Osteocyte (in vitro differentiated cells): Measurements from ENCODE around the gene IRS2. TPM values are rescaled to one million over a fixed set of nuclear protein-coding genes. Genes with fewer than 3 reads are reported as not detected.
A peak's percentile ranks its signal among the peaks of the same experiment; 100 is the strongest.

Experiments used
- DNase-seq: peaks from one replicate; pipeline ENCODE4 v3.0.0; 2021; ENCODE audit warnings: mixed read lengths; ENCODE audit not compliant: unreplicated experiment; ENCODE audit errors: extremely low spot score
- H3K27ac Mint-ChIP-seq: one replicate; pipeline ENCODE4 v1.8.0; 2021; ENCODE audit warnings: mild to moderate bottlenecking, mixed read lengths; ENCODE audit not compliant: unreplicated experiment
- H3K27me3 Mint-ChIP-seq: one replicate; pipeline ENCODE4 v1.8.0; 2021; ENCODE audit warnings: mixed read lengths; ENCODE audit not compliant: unreplicated experiment
- H3K36me3 Mint-ChIP-seq: one replicate; pipeline ENCODE4 v1.8.0; 2021; ENCODE audit warnings: mixed read lengths; ENCODE audit not compliant: unreplicated experiment
- H3K4me1 Mint-ChIP-seq: one replicate; pipeline ENCODE4 v1.8.0; 2021; ENCODE audit warnings: mixed read lengths; ENCODE audit not compliant: unreplicated experiment
- H3K4me3 Mint-ChIP-seq: one replicate; pipeline ENCODE4 v1.8.0; 2021; ENCODE audit warnings: mild to moderate bottlenecking, moderate library complexity, mixed read lengths; ENCODE audit not compliant: unreplicated experiment
- H3K9me3 Mint-ChIP-seq: one replicate; pipeline ENCODE4 v1.8.0; 2021; ENCODE audit warnings: mixed read lengths; ENCODE audit not compliant: unreplicated experiment
- total RNA-seq: library from RNA; stranded (reverse); gene quantifications from 2 replicates; pipeline ENCODE4 v1.2.1, GENCODE V29; 2021
- TF ChIP-seq, protein P1 (sequence below): fragments of 200-600 bp; sonication (generic); IDR thresholded peaks from 2 replicates; pipeline ENCODE4 v1.5.0; 2021; ENCODE audit warnings: antibody characterized with exemption, mild to moderate bottlenecking, moderate library complexity

The IRS2 gene
- total RNA-seq, 1 donor from 2014 or later: 52.3 TPM

DNA sequence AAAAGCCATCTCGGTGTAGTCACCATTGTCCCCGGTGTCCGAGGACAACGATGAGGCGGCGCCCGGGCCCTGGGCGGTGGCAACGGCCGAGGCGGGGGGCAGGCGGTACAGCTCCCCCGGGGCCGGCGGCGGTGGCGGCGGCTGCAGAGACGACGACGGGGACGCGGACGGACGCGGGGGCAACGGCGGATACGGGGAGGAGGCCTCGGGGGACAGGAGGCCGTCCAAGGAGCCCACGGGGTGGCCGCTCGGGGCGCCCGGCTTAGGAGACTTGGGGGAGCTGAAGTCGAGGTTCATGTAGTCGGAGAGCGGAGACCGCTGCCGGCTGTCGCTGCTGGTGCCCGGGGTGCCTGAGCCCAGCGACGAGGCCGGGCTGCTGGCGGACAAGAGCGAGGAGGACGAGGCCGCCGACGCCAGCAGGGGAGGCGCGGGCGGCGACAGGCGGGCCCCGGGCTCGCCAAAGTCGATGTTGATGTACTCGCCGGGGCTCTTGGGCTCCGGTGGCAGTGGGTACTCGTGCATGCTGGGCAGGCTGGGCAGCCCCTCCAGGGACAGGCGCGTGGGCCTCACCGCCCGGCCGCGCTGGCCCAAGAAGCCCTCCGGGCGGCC is 3.5 kb downstream of the IRS2 start:
- Mint-ChIP-seq H3K36me3 (peaks cover 16% of the 10 kb centered on the region), H3K4me1 (peaks cover 42% of the 10 kb centered on the region), H3K9me3 (no peaks in the 10 kb centered on the region), H3K4me3 (peak overlapping the region; percentile 73), H3K27ac (no peak overlapping the region), H3K27me3 (no peaks in the 10 kb centered on the region)
- TF ChIP-seq, protein P1, sequence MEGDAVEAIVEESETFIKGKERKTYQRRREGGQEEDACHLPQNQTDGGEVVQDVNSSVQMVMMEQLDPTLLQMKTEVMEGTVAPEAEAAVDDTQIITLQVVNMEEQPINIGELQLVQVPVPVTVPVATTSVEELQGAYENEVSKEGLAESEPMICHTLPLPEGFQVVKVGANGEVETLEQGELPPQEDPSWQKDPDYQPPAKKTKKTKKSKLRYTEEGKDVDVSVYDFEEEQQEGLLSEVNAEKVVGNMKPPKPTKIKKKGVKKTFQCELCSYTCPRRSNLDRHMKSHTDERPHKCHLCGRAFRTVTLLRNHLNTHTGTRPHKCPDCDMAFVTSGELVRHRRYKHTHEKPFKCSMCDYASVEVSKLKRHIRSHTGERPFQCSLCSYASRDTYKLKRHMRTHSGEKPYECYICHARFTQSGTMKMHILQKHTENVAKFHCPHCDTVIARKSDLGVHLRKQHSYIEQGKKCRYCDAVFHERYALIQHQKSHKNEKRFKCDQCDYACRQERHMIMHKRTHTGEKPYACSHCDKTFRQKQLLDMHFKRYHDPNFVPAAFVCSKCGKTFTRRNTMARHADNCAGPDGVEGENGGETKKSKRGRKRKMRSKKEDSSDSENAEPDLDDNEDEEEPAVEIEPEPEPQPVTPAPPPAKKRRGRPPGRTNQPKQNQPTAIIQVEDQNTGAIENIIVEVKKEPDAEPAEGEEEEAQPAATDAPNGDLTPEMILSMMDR: no peak
- DNase-seq: no peak

DNA sequence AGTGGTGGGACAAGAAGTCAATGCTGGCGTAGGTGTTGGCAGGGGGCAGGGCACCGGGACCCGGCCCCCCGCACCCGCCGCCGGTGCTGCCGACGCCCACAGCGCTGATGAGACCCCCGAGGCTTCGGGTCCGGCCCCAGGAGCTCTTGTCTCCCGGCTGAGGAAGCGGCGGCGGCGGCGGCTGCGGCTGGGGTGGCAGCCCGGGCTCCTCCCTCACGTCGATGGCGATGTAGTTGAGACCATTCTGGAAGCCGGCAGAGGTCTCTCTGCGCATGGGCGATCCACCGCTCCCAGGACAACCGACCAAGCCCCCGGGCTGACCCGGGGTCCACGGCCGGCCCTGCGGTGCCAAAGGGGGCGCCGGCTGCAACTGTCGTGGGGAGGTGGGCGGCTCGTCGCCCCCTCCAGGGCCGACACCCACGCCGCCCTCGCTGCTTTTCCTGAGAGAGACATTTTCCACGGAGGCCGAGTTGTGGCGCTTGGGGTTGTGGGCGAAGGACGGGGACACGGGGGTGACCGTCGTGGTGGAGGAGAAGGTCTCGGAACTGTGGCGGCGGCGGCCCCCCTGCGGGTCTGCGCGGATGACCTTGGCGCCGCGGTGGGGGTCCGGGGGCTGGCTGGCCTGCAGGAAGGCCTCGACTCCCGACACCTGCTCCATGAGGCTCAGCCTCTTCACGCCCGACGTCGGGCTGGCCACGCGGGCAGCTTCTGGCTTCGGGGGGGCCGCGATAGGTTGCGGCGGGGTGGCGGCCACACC is 4.1 kb downstream of the IRS2 start:
- TF ChIP-seq, protein P1: no peak
- peaks cover 16% of the 10 kb centered on the region for H3K36me3 Mint-ChIP-seq
- H3K4me3 Mint-ChIP-seq: peak overlapping the region; percentile 88
- H3K9me3 Mint-ChIP-seq: no peaks in the 10 kb centered on the region
- H3K4me1 Mint-ChIP-seq: peaks cover 48% of the 10 kb centered on the region
- no peaks in the 10 kb centered on the region for H3K27me3 Mint-ChIP-seq
- H3K27ac Mint-ChIP-seq: no peak overlapping the region
- no peak for DNase-seq

DNA sequence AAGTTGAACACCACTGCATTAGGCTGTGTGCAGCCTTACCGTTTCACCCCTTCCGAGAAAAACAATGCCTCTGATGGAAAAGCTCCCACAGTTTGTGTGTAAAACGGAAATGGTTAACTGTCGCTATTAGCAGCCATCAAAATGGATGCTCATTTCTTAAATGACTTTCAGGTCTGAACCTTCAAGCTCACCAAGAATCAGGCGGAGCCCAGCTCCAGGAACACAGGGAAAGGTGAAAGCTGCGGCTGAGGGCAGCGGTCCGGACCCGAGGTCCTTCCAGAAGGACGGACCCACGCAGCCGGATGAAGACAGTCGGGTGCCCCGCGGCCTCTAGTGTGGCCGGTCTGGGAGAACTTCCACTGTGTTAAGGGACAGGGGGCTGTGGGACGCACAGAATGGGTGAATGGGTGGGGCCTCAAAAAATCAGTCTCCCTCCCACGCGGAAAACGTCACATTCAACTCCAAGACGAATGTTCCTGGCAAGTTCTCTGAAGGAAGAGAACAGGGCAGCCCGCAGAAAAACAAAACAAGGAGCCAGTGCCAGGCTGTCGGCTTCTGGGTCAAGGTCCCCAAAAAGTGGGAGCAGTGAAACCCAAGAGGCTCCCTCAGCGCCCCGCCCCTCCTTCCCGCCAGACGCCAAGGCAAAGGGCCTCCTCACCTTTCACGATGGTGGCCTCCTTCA is 4.9 kb downstream of the IRS2 start:
- H3K27ac Mint-ChIP-seq: peak overlapping the region; percentile 77
- DNase-seq: no peak
- TF ChIP-seq, protein P1: no peak
- no peaks in the 10 kb centered on the region for H3K27me3 Mint-ChIP-seq
- no peaks in the 10 kb centered on the region for H3K9me3 Mint-ChIP-seq
- H3K4me3 Mint-ChIP-seq: peak overlapping the region; percentile 88
- peaks cover 16% of the 10 kb centered on the region for H3K36me3 Mint-ChIP-seq
- H3K4me1 Mint-ChIP-seq: peaks cover 56% of the 10 kb centered on the region

DNA sequence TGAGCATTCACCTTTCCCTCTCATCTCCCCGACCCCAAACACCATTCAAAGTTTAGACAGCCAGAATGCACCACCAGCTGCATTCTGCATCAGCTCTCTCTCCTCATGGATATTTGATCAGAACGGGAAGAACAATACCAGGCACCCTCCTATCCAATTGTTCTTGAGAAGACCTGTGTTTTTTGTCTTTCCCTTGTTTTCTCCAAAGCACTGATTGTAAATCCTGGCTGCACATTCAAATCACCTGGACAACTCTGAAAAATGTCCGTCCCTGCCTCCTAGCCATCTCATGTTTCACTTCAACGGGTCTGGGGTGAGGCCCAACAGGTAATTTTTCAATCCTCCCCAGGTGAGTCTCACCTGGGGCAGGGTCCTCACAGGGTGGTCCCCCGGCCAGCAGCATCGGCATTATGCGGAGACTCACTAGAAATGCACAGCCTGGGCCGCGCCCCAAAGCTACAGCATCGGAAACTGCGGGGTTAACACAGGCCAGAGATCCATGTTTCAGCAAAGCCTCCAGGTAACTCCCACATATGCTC is 5.5 kb downstream of the IRS2 start:
- H3K4me1 Mint-ChIP-seq: peaks cover 62% of the 10 kb centered on the region
- H3K36me3 Mint-ChIP-seq: peaks cover 16% of the 10 kb centered on the region
- H3K27me3 Mint-ChIP-seq: no peaks in the 10 kb centered on the region
- peak overlapping the region; percentile 77 for H3K27ac Mint-ChIP-seq
- no peak for DNase-seq
- peak overlapping the region; percentile 88 for H3K4me3 Mint-ChIP-seq
- no peaks in the 10 kb centered on the region for H3K9me3 Mint-ChIP-seq
- TF ChIP-seq, protein P1: no peak
